GM12878 (cell line): ENCODE measurements around the gene ZNF783. TPM values are rescaled to one million over a fixed set of nuclear protein-coding genes. Genes with fewer than 3 reads are reported as not detected.

ENCODE experiments used
- ATAC-seq: fragments of 200-7000 bp; cut with Tn5 transposase; 3 replicates; pipeline ENCODE4 v1.9.1; 2020; ENCODE audit warnings: mild to moderate bottlenecking, moderate library complexity
- BruUV-seq: library from RNA; stranded (reverse); fragments of 400-500 nt; replicated peaks from 2 replicates; lab custom pipeline; 2021; lab: Mats Ljungman, UMichigan
- CTCF ChIA-PET: fragments of 300-600 bp; sonication (Branson Sonifier 250); formaldehyde crosslinking; extraction: SDS; loops from one replicate; lab custom pipeline; 2021; ENCODE audit warnings: inconsistent platforms; lab: Yijun Ruan, JAX
- POLR2A ChIA-PET: fragments of 350-600 bp; formaldehyde crosslinking; extraction: SDS; loops from one replicate; lab custom pipeline; 2021; ENCODE audit warnings: inconsistent platforms; lab: Charles Lee
- RAD21 ChIA-PET: fragments of 300-600 bp; sonication (Branson Sonifier 250); formaldehyde crosslinking; loops from one replicate; lab custom pipeline; 2023; ENCODE audit warnings: antibody characterized with exemption; ENCODE audit not compliant: unreplicated experiment; lab: Charles Lee
- SMC1A ChIA-PET: fragments of 300-600 bp; sonication (Branson Sonifier 250); formaldehyde crosslinking; loops from one replicate; lab custom pipeline; 2023; ENCODE audit not compliant: unreplicated experiment, uncharacterized antibody; lab: Charles Lee
- DNase-seq: peaks from one replicate; pipeline ENCODE4 v3.0.0-alpha.2; 2011; ENCODE audit warnings: low read depth, low spot score
- FAIRE-seq: peaks from 3 replicates; lab custom pipeline; 2011; peaks lifted over from hg19 to GRCh38; lab: Jason Lieb, UNC
- H2AFZ ChIP-seq: 2 replicates; pipeline ENCODE4 v1.6.0; 2011; ENCODE audit warnings: low read depth, low read length, control low read depth; ENCODE audit not compliant: control insufficient read depth
- H3K27ac ChIP-seq: 2 replicates; pipeline ENCODE4 v1.5.1; 2011; ENCODE audit warnings: control low read depth; ENCODE audit not compliant: control insufficient read depth, insufficient read depth
- H3K27me3 ChIP-seq, 2 experiments: replicated peaks in 1 of 2; 2 replicates each; pipeline versions ENCODE4 v1.6.0 to v1.6.1; 2011; ENCODE audit warnings: low read length in 1 of 2; ENCODE audit not compliant: control insufficient read depth in 2 of 2, insufficient read depth in 2 of 2
- H3K36me3 ChIP-seq, 2 experiments: 2 replicates each; pipeline ENCODE4 v1.5.1; 2011; ENCODE audit warnings: low read length in 1 of 2; ENCODE audit not compliant: control insufficient read depth in 2 of 2, insufficient read depth in 2 of 2
- H3K4me1 ChIP-seq: 2 replicates; pipeline ENCODE4 v1.6.1; 2011; ENCODE audit warnings: mild to moderate bottlenecking, low read length, moderate library complexity, mixed read lengths; ENCODE audit not compliant: control insufficient read depth, insufficient read depth
- H3K4me2 ChIP-seq: 2 replicates; pipeline ENCODE4 v1.6.0; 2011; ENCODE audit warnings: control low read depth; ENCODE audit not compliant: control insufficient read depth, insufficient read depth
- H3K4me3 ChIP-seq: fragments of 200-600 bp; sonication (generic); 2 replicates; pipeline ENCODE4 v1.5.1; 2016
- H3K79me2 ChIP-seq: 2 replicates; pipeline ENCODE4 v1.6.0; 2011; ENCODE audit warnings: low read length; ENCODE audit not compliant: control insufficient read depth, insufficient read depth
- H3K9ac ChIP-seq: 2 replicates; pipeline ENCODE4 v1.8.0; 2011; ENCODE audit warnings: low read length, control low read depth, mixed read lengths; ENCODE audit not compliant: control insufficient read depth, insufficient read depth
- H3K9me3 ChIP-seq: replicated peaks from 3 replicates; pipeline ENCODE4 v1.5.1; 2011; ENCODE audit warnings: mild to moderate bottlenecking, low read length; ENCODE audit not compliant: control insufficient read depth, insufficient read depth
- H4K20me1 ChIP-seq: 2 replicates; pipeline ENCODE4 v1.6.0; 2011; ENCODE audit not compliant: control insufficient read depth, insufficient read depth
- CEBPB ChIP-seq, 2 experiments: fragments of 150-350 bp in 1 of 2; IDR thresholded peaks; 2 replicates each; pipeline ENCODE4 v1.6.1; 2012 to 2014; ENCODE audit warnings: low read depth in 2 of 2, low read length in 2 of 2, borderline replicate concordance in 1 of 2, inconsistent platforms in 1 of 2
- IRF5 ChIP-seq: fragments of 450-650 bp; IDR thresholded peaks from 2 replicates; pipeline ENCODE4 v1.6.1; 2017; ENCODE audit warnings: borderline replicate concordance
- MTA3 ChIP-seq: IDR thresholded peaks from 2 replicates; pipeline ENCODE4 v1.6.1; 2012; ENCODE audit warnings: low read length, inconsistent platforms, borderline replicate concordance
- MXI1 ChIP-seq: fragments of 150-350 bp; IDR thresholded peaks from 2 replicates; pipeline ENCODE4 v1.6.1; 2011; ENCODE audit warnings: low read depth, mild to moderate bottlenecking, inconsistent platforms, low read length, improper control_type of control experiment
- MYC ChIP-seq: IDR thresholded peaks from 2 replicates; pipeline ENCODE4 v1.6.1; 2011; ENCODE audit warnings: mild to moderate bottlenecking, low read length, moderate library complexity, inconsistent platforms; ENCODE audit not compliant: insufficient read depth, insufficient replicate concordance, insufficient read length, severe bottlenecking
- NR2C1 ChIP-seq: fragments of 450-650 bp; IDR thresholded peaks from 2 replicates; pipeline ENCODE4 v1.6.1; 2017; ENCODE audit warnings: antibody characterized with exemption, mild to moderate bottlenecking, moderate library complexity
- PBX3 ChIP-seq: IDR thresholded peaks from 2 replicates; pipeline ENCODE4 v1.6.1; 2011; ENCODE audit warnings: mild to moderate bottlenecking, low read depth, low read length, moderate library complexity; ENCODE audit not compliant: insufficient replicate concordance
- PML ChIP-seq: IDR thresholded peaks from 2 replicates; pipeline ENCODE4 v1.6.1; 2012; ENCODE audit warnings: low read length, inconsistent platforms
- PRDM15 ChIP-seq: fragments of 450-650 bp; formaldehyde crosslinking; IDR thresholded peaks from 2 replicates; pipeline ENCODE4 v1.4.0; 2020; ENCODE audit warnings: mild to moderate bottlenecking, moderate library complexity
- RAD51 ChIP-seq: fragments of 450-650 bp; IDR thresholded peaks from 2 replicates; pipeline ENCODE4 v1.6.1; 2016; ENCODE audit warnings: moderate library complexity, mild to moderate bottlenecking, inconsistent platforms
- RCOR1 ChIP-seq: conservative IDR thresholded peaks from 2 replicates; pipeline ENCODE4 v1.6.1; 2012; ENCODE audit warnings: low read depth, low read length, improper control_type of control experiment
- SMC3 ChIP-seq: IDR thresholded peaks from 2 replicates; pipeline ENCODE4 v1.6.1; 2011; ENCODE audit warnings: low read length, improper control_type of control experiment, borderline replicate concordance
- SP1 ChIP-seq: IDR thresholded peaks from one replicate; pipeline ENCODE4 v1.6.1; 2011; ENCODE audit warnings: low read depth, low read length
- SPI1 ChIP-seq: IDR thresholded peaks from 2 replicates; pipeline ENCODE4 v1.6.1; 2011; ENCODE audit warnings: low read depth, mild to moderate bottlenecking, low read length, moderate library complexity, borderline replicate concordance; ENCODE audit not compliant: insufficient read depth
- TARDBP ChIP-seq: IDR thresholded peaks from 2 replicates; pipeline ENCODE4 v1.6.1; 2016; ENCODE audit warnings: borderline replicate concordance
- USF2 ChIP-seq: IDR thresholded peaks from 2 replicates; pipeline ENCODE4 v1.6.1; 2011; ENCODE audit warnings: low read depth, low read length, improper control_type of control experiment, borderline replicate concordance
- WGBS: methylation state at CpG from one replicate; pipeline ENCODE4 v1.1.6; 2016; ENCODE audit warnings: low lambda C conversion rate; ENCODE audit not compliant: insufficient replicate concordance, insufficient coverage; ENCODE audit errors: missing lambda C conversion rate; 5-methylcytosine and 5-hydroxymethylcytosine counted together
- in situ Hi-C: fragments of 300-500 bp; cut with MboI; formaldehyde crosslinking; loops from 9 replicates; pipeline ENCODE4 v1.14.3; 2018; ENCODE audit warnings: mixed read lengths
- intact Hi-C: fragments of 100-400 bp; cut with micrococcal nuclease; formaldehyde crosslinking; loops from one replicate; pipeline ENCODE4 v1.14.2; 2022; ENCODE audit not compliant: unreplicated experiment
- polyA plus RNA-seq, 11 experiments: library from polyadenylated mRNA; depleted of rRNA in 4 of 11; unstranded in 6 of 11; stranded (reverse) in 5 of 11; fragments of >200 nt; fragmentation: Nextera tagmentation in 4 of 11; fragmentation: Illumina TruSeq in 1 of 11; extraction: Ambion mirVana in 4 of 11; extraction: Trizol in 1 of 11; gene quantifications; 1 replicate in 1 of 11; 2 replicates in 10 of 11; pipeline versions ENCODE4 v1.2.1 to v1.2.3, GENCODE V29; 2011 to 2016; ENCODE audit warnings: inconsistent platforms in 2 of 11, missing spikeins in 2 of 11, low read depth in 1 of 11
- total RNA-seq, 4 experiments: library from RNA; depleted of rRNA in 3 of 4; stranded (reverse); fragments of >200 nt in 3 of 4; fragmentation: Illumina TruSeq in 1 of 4; extraction: Trizol in 1 of 4; gene quantifications; 2 replicates each; pipeline versions ENCODE4 v1.2.1 to v1.2.3, GENCODE V29; 2013 to 2021

ZNF783 gene
- total and polyA plus RNA-seq, 10 of the 15 experiments (the other 5 are each of a cell fraction or from before 2014, with no cell fraction given): 2.0 to 14.4 (median 6.4) TPM

- TF ChIP-seq SPI1 (no peak), USF2 (no peak), MYC (no peak), RAD51 (no peak), SMC3 (no peak), IRF5 (no peak)
- TF ChIP-seq, all 136 proteins: peak for 0
These were observed 25.6 kb downstream of the ZNF783 start (continued) for GRCh38 chr7:149287622-149288021.

- in situ Hi-C loops: no loop called here
- intact Hi-C loops: no loop called here
- H3K27me3 ChIP-seq: no peaks in the 10 kb centered on the region
- DNase-seq (no peak), ATAC-seq (no peak), FAIRE-seq (no peak)
- no peaks in the 10 kb centered on the region for H3K79me2 ChIP-seq
- H3K4me3 ChIP-seq: no peak overlapping the region
- no peak overlapping the region for H3K27ac ChIP-seq
- 77% methylated on average over 8 of the region's 8 CpGs for WGBS
- POLR2A ChIA-PET: no interaction called here
- SMC1A ChIA-PET: no interaction called here
- TSS peak; percentile 44 for BruUV-seq
- no peak overlapping the region for H2AFZ ChIP-seq
- no peak overlapping the region for H3K4me2 ChIP-seq
- RAD21 ChIA-PET: no interaction called here
- H3K9ac ChIP-seq: no peak overlapping the region
- CTCF ChIA-PET: no interaction called here
- H4K20me1 ChIP-seq: no peaks in the 10 kb centered on the region
- H3K9me3 ChIP-seq: no peaks in the 10 kb centered on the region
- H3K36me3 ChIP-seq: peaks cover 0 to 1% of the 10 kb centered on the region in 2 experiments; a peak in 1 of 4 replicates
- peaks cover 9% of the 10 kb centered on the region for H3K4me1 ChIP-seq
- TF ChIP-seq RCOR1 (no peak), PRDM15 (CRISPR knock-in tag) (no peak), TARDBP (no peak), NR2C1 (no peak), MYC (no peak), PBX3 (no peak), MXI1 (no peak), PML (no peak), CEBPB (IDR thresholded peaks at IDR 0.05; ENCODE audit: borderline replicate concordance in 1 of 2, low read depth in 2 of 2, low read length in 2 of 2) (no peak), MTA3 (no peak), SP1 (no peak)
These were observed 27.3 kb downstream of the ZNF783 start for GRCh38 chr7:149289262-149289661.
